NCI-H446 (cell line): ENCODE results near the gene POLR2L.
A peak's percentile ranks its signal among the peaks of the same experiment; 100 is the strongest.

Source experiments
- DNase-seq, 2 experiments: peaks; one replicate each; lab custom pipeline; 2025; lab: John Stamatoyannopoulos, UW

Gene POLR2L

GRCh38 chr11:842370-843002 is at the start of gene POLR2L, which contains the start of gene TSPAN4:
POLR2L (minus strand) TSS chr11:842529; CDS start chr11:842508, 21 bp downstream.
TSPAN4 (plus strand) TSS chr11:842852; CDS start chr11:850305, 7,453 bp downstream.
- DNase-seq: peak; percentile 65 to 92

DNA sequence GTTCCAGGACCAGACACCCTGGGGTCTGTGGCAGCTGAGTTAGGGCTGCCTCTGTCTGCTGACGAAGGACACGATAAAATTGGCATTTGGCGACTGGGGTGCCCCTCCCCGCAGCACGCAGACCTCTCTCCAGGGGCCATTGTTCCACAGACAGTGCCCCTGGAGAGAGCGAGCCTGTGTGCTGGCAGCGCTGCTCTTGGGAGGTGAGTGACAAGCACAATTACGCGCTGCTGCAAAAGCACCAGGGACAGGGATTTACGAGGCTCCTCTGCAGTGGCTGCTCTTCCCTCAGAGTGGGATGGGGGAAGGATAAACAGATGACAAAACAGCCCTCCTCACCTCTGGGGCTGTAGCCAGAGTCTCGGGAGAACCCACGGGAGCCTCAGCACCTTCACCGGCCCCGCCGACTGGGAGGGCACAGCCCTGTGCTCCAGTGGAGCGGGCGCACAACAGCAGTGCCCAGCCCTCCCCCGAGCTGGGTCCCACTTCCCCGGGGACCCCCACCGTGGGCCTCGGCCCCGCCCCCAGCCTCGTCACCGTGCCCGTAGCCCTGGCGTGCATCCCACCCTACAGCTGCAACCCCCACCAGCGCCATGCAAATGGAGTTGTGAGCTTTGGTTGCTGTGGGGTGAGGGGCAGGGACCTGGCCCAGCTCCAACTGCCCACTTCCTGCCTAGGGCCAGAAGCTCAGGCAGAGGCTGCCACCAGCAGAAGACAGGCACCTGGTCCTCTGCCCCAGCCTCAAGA is 48.6 kb upstream of the POLR2L start:
- DNase-seq: no peak

- no peak for DNase-seq
Measured at GRCh38 chr11:889687-890475, 47.6 kb upstream of the POLR2L start.

DNA sequence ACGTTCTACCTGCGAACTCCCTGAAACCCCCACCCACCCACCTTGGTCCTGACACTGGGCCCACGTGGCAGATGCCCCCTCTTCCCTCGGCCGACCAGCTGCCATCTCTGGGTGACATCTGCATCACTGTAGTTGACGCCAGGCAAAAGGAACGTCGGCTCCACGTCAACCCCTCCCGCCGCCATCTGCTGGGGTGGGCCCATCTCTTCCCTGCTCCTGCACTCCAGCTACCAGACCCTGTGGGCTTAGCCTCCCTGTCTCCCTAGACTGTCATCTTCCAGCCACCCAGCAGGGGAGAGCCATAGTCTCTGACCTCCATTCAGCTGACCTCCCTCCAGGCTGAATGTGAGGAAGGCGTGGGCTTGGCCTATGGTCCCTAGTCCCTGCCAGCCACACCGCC is 46.9 kb upstream of the POLR2L start:
- DNase-seq: no peak

GRCh38 chr11:888310-889212 is 46.2 kb upstream of the POLR2L start:
- DNase-seq: no peak

DNA sequence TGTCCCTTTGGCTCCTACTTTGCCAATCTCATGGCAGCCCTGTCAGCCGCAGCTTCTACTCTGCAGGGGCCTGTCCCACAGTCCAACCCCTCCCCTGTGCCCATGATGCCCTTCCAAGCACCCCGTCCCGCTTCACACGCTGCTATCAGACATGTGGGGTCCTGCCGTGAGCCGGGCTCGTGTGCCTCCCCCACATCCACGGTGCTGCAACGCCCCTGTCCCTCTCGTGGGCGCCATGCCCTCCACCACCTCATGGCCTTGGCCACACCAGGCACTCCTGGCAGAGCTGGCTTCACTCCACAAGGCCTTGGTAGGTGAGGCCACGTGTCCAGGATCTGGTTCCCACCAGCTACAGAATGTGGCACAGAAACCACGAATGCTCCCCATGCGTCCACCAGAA is 45.3 kb upstream of the POLR2L start:
- no peak for DNase-seq

- DNase-seq: no peak
Measured at GRCh38 chr11:886568-886967, 44.2 kb upstream of the POLR2L start.

DNA sequence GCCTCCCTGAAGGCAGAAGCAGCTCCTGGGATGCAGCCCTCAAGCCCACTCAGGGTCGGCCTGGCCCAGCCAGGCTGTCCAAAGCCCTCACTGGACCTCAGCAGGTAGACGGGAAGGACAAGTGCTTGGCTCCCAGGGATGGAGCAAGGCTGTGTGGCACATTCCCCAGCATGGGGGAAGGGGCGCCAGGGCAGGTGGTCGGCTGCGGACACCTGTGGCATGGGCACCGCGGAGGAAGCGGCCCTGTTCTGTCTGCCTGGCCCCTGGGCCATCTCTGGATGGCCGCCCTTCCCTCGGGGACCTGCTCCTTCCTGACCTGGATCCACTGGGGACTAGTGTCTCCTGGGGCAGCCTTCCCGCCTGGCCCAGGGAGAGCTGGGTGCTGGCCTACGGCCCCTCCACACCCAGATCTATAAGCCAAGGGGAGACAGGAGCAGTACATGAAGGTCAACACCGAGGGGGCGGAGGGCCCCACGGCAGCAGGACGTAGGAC is 42.3 kb upstream of the POLR2L start:
- DNase-seq: no peak

DNA sequence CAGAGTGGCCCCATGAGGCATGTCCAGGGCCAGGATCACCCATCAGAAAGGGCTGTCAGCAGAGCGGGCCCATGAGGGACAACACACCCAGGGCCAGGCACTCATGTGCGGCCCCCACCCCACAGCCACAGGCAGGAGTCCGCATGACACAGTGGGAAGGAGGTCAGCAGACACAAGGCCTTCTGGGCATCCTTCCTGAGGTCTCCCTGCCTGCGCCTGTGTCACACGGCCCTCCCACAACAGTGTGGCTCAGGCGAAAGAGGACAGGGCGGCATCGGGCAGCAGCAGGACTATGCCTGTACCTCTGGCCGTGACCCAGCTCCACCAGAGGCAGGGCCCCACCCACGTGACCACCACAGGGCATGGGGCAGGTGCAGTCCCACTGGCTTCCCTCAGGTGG is 41.2 kb upstream of the POLR2L start:
- DNase-seq: no peak

GRCh38 chr11:882596-882995 is 40.3 kb upstream of the POLR2L start:
- no peak for DNase-seq

DNA sequence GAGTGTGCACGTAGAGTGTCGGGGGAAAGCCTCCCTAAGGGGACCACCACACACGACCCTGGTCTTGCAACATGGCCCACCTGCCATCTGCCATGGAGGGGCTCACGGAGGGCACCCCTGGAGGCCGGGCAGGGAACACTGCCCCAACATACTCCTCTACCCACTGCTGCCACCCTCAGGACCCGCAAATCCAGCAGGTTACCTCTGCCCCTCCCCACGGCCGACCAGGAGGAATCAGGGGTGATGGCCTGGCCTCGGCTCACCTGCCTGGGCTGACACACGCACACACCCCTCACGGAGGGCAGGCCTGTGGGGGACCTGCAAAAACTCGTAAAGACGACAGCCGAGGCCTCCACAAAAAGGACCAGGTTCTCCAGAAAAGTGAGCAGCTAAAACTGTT is 38.1 kb upstream of the POLR2L start:
- no peak for DNase-seq

DNA sequence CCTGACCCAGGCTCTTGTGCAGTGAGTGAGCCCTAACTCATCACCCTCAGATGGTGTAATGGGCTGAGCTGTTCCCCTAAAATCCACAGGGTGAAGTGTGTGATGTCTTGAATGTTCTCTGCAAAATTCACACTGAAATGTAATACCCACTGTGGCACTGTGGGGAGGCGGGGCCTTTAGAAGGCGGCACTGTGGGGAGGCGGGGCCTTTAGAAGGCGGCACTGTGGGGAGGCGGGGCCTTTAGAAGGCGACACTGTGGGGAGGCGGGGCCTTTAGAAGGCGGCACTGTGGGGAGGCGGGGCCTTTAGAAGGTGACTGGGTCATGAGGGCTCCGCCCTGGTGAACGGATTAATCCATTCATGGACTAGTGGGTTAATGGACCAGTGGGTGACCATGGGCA is 35.2 kb upstream of the POLR2L start:
- DNase-seq: no peak

GRCh38 chr11:876545-876944 is 34.2 kb upstream of the POLR2L start:
- peak; percentile 63 to 91 for DNase-seq

DNA sequence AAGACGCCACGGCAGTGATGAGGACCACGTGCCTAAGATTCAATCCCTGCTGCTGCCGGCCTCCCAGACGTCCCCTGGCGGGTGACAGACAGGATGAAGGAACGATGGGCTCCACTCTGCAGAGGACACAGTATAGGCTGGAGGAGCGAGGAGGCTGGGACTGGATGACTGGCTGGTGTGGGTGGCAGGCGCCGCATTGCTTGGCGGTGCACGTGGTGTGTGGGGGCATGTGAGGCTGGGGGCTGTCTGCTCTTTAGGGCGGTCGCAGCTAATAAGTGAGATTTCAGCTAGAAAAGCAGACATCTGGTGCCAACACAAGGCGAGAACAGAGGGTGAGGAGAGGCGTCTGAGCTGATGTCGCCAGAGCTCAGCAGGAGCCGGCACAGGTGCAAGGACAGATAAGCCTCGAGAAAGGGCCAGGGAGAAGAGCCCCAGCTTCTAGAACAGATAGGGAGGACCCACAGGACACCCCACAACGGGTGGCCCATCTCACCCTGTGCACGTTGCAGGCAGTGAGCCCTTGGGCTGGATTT is 33.5 kb upstream of the POLR2L start:
- DNase-seq: no peak

GRCh38 chr11:875203-875602 is 32.9 kb upstream of the POLR2L start:
- DNase-seq: no peak

GRCh38 chr11:873706-874105 is 31.4 kb upstream of the POLR2L start:
- no peak for DNase-seq

DNA sequence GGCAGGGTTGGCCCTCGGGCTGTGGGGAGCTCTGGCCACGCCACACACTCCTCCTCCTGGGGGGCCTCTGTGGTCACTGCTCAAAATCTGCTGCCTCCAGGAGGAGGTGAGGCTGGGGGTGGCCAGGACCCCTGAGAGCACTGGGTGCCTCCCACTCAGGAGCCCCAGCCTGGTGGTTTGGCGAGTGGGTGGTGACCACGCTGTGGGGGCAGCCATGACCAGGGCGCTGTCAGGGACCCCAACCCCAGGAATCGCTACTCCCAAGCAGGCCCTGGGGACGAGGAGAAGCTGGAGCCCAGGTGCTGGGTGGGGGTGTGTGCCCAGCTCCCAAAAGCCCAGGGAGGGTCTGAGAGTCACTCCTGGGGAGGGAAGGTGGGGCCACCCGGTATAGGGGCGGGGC is 30.5 kb upstream of the POLR2L start:
- DNase-seq: no peak

DNA sequence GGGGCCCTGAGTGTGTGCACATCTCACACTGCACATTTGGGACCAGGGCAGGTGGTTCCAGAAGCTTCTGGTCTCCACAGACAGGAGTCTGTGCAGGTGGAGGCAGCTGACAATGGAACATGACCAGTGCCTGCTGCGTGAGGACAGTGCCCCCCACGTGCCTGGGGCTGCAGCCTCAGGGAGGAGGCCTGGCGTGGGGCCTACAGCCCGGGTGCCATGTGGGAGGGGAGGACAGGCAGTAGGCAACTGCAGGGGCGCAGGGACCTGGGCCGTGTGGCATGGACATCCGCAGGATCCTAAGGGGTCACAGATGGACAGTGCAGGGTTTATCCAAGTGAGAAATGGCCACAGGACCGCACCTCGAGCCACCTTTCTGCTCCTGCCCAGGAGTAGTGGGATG is 29.1 kb upstream of the POLR2L start:
- DNase-seq: no peak

GRCh38 chr11:870418-870817 is 28.1 kb upstream of the POLR2L start:
- no peak for DNase-seq

DNA sequence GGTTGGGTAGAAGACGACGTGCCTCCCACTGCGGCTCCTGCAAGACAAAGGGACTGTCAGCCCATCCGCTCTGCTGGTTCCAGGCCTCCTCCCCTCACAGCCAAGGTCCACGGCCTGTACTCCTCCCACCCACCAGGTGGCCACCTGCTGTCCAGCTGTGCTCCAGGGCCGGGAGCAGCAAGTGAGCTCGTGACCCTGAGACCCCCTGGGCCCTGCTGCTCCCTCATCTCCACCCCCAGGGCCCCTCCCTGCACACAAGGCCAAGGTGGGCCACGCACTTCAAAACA is 27.7 kb upstream of the POLR2L start:
- no peak for DNase-seq

- DNase-seq: no peak
Measured at GRCh38 chr11:869399-870126, 27.2 kb upstream of the POLR2L start.
